CD4-positive, alpha-beta T cell treated with Interleukin-15 for 1 hour (primary cell): ENCODE results near the gene COMMD1.
"Not testable (repeated sequence)": the region's sequence is repeated elsewhere in the genome, so short reads cannot be mapped to it uniquely, and the experiment has no call there.

Experiments used
- DNase-seq: peaks from one replicate; pipeline ENCODE4 v3.0.0-alpha.2; 2020

The COMMD1 gene

GRCh38 chr2:62143696-62144095 lies 238.2 kb downstream of the COMMD1 start:
- DNase-seq: no peak

GRCh38 chr2:62144689-62145477 lies 239.4 kb downstream of the COMMD1 start:
- DNase-seq: no peak

- DNase-seq: no peak
Measured at GRCh38 chr2:62145478-62146100, 240.1 kb downstream of the COMMD1 start.

- DNase-seq: peak; percentile 51
Measured at GRCh38 chr2:62146790-62147189, 241.3 kb downstream of the COMMD1 start.

GRCh38 chr2:62147610-62148301 lies 242.3 kb downstream of the COMMD1 start:
- DNase-seq: no peak

GRCh38 chr2:62149708-62150107 lies 244.2 kb downstream of the COMMD1 start:
- DNase-seq: no peak

- DNase-seq: no peak
Measured at GRCh38 chr2:62150597-62151305, 245.3 kb downstream of the COMMD1 start.

- no peak for DNase-seq
Measured at GRCh38 chr2:62151306-62151638, 245.8 kb downstream of the COMMD1 start.

GRCh38 chr2:62152000-62152399 lies 246.5 kb downstream of the COMMD1 start:
- DNase-seq: no peak

- no peak for DNase-seq
Measured at GRCh38 chr2:62156861-62157496, 251.5 kb downstream of the COMMD1 start.

- DNase-seq: no peak
Measured at GRCh38 chr2:62158444-62159121, 253.1 kb downstream of the COMMD1 start.

- DNase-seq: not testable (repeated sequence)
Measured at GRCh38 chr2:62160691-62161090, 255.2 kb downstream of the COMMD1 start.

- DNase-seq: no peak
Measured at GRCh38 chr2:62163106-62163831, 257.8 kb downstream of the COMMD1 start.

GRCh38 chr2:62163834-62164233 lies 258.4 kb downstream of the COMMD1 start:
- DNase-seq: no peak

GRCh38 chr2:62175728-62176127 lies 270.3 kb downstream of the COMMD1 start:
- no peak for DNase-seq

- no peak for DNase-seq
Measured at GRCh38 chr2:62176801-62177200, 271.3 kb downstream of the COMMD1 start.

GRCh38 chr2:62177392-62178049 lies 272.0 kb downstream of the COMMD1 start:
- no peak for DNase-seq

GRCh38 chr2:62178741-62179271 lies 273.3 kb downstream of the COMMD1 start:
- no peak for DNase-seq

GRCh38 chr2:62180975-62181374 lies 275.5 kb downstream of the COMMD1 start:
- no peak for DNase-seq

- DNase-seq: no peak
Measured at GRCh38 chr2:62181843-62182242, 276.4 kb downstream of the COMMD1 start.
